CD4-positive, alpha-beta T cell (primary cell): ENCODE measurements around the gene PKDCC. TPM values are rescaled to one million over a fixed set of nuclear protein-coding genes. Genes with fewer than 3 reads are reported as not detected.

ENCODE experiments used
- ATAC-seq: fragments of 200-7000 bp; cut with Tn5 transposase; one replicate; pipeline ENCODE4 v1.10.0; 2022; ENCODE audit warnings: mild to moderate bottlenecking; ENCODE audit not compliant: poor library complexity
- CTCF ChIA-PET: fragments of 350-600 bp; sonication (Branson Sonifier 250); formaldehyde crosslinking; loops from one replicate; lab custom pipeline; 2021; ENCODE audit warnings: antibody characterized with exemption, inconsistent platforms; lab: Charles Lee
- POLR2A ChIA-PET: fragments of 350-600 bp; sonication (Branson Sonifier 250); formaldehyde crosslinking; loops from one replicate; lab custom pipeline; 2021; ENCODE audit warnings: antibody characterized with exemption, inconsistent platforms; lab: Charles Lee
- DNase-seq, 14 experiments: peaks; one replicate each; pipeline ENCODE4 v3.0.0-alpha.2; 2013 to 2020; ENCODE audit warnings: mixed read lengths in 2 of 14
- H3K27ac ChIP-seq, 2 donors: one replicate each; pipeline versions ENCODE4 v1.5.1 to v1.7.0; 2013; ENCODE audit warnings: low read length in 2 of 2, low read depth in 1 of 2, mild to moderate bottlenecking in 1 of 2
- H3K27me3 ChIP-seq, 2 experiments: 1 replicate in 1 of 2; 2 replicates in 1 of 2; pipeline versions ENCODE4 v1.6.1 to v1.7.0; 2013; ENCODE audit warnings: low read length in 2 of 2, control low read depth in 1 of 2, mild to moderate bottlenecking in 1 of 2, moderate library complexity in 1 of 2; ENCODE audit not compliant: insufficient read depth in 2 of 2, control insufficient read depth in 1 of 2
- H3K36me3 ChIP-seq: one replicate; pipeline ENCODE4 v1.6.1; 2013; ENCODE audit warnings: low read length, control low read depth; ENCODE audit not compliant: insufficient read depth
- H3K4me1 ChIP-seq: one replicate; pipeline ENCODE4 v1.6.1; 2013; ENCODE audit warnings: low read length, control low read depth; ENCODE audit not compliant: insufficient read depth
- H3K4me3 ChIP-seq: one replicate; pipeline ENCODE4 v1.5.1; 2013; ENCODE audit warnings: mild to moderate bottlenecking, low read length, moderate library complexity
- H3K9me3 ChIP-seq, 2 experiments: 1 replicate in 1 of 2; 2 replicates in 1 of 2; pipeline versions ENCODE4 v1.6.1 to v1.7.0; 2013; ENCODE audit warnings: low read length in 2 of 2, mild to moderate bottlenecking in 2 of 2, control low read depth in 1 of 2, moderate library complexity in 1 of 2; ENCODE audit not compliant: control insufficient read depth in 1 of 2, insufficient read depth in 1 of 2
- H3K27ac Mint-ChIP-seq: one replicate; pipeline ENCODE4 v1.8.0; 2020; ENCODE audit warnings: mixed read lengths
- H3K27me3 Mint-ChIP-seq: one replicate; pipeline ENCODE4 v1.8.0; 2021; ENCODE audit warnings: mixed read lengths
- H3K36me3 Mint-ChIP-seq: one replicate; pipeline ENCODE4 v1.8.0; 2021; ENCODE audit warnings: low read depth, mixed read lengths
- H3K4me1 Mint-ChIP-seq: one replicate; pipeline ENCODE4 v1.8.0; 2021; ENCODE audit warnings: low read depth, mixed read lengths
- H3K4me3 Mint-ChIP-seq: one replicate; pipeline ENCODE4 v1.8.0; 2020; ENCODE audit warnings: mild to moderate bottlenecking, mixed read lengths
- H3K9me3 Mint-ChIP-seq: one replicate; pipeline ENCODE4 v1.8.0; 2020; ENCODE audit warnings: mixed read lengths
- CTCF ChIP-seq: fragments of 200-600 bp; IDR thresholded peaks from one replicate; pipeline ENCODE4 v1.8.0; 2022; ENCODE audit warnings: antibody characterized with exemption, mild to moderate bottlenecking
- intact Hi-C, 2 experiments: fragments of 100-400 bp; cut with DNase I in 1 of 2; cut with micrococcal nuclease in 1 of 2; formaldehyde crosslinking; loops; one replicate each; pipeline versions ENCODE4 v1.15.1 to v1.9.0; 2023 to 2025; cut with DNase I, micrococcal nuclease
- total RNA-seq, 174 experiments: library from RNA in 2 of 174; stranded (reverse) in 2 of 174; gene quantifications; one replicate each; pipeline ENCODE4 v1.2.3 and lab custom pipeline; 2021 to 2026

Gene PKDCC
- total RNA-seq, 2 experiments from 2014 or later: not detected

GRCh38 chr2:42054714-42055430 lies 7.1 kb downstream of the PKDCC start:
- H3K9me3 Mint-ChIP-seq: no peaks in the 10 kb centered on the region
- intact Hi-C loops: no loop called here
- no peak for TF ChIP-seq CTCF
- H3K27me3 ChIP-seq: peaks cover 10 to 12% of the 10 kb centered on the region in 2 experiments
- ChIA-PET CTCF (no interaction called here), POLR2A (no interaction called here)
- no peak overlapping the region for H3K4me3 ChIP-seq
- no peaks in the 10 kb centered on the region for H3K9me3 ChIP-seq
- no peaks in the 10 kb centered on the region for H3K4me1 Mint-ChIP-seq
- ATAC-seq (no peak), DNase-seq (no peak)
- H3K4me3 Mint-ChIP-seq: no peak overlapping the region
- no peaks in the 10 kb centered on the region for H3K4me1 ChIP-seq
- peaks cover 39% of the 10 kb centered on the region for H3K27me3 Mint-ChIP-seq
- no peaks in the 10 kb centered on the region for H3K36me3 Mint-ChIP-seq
- H3K36me3 ChIP-seq: no peaks in the 10 kb centered on the region
- no peak overlapping the region for H3K27ac ChIP-seq
- H3K27ac Mint-ChIP-seq: no peak overlapping the region

- Mint-ChIP-seq H3K27me3 (peaks cover 29% of the 10 kb centered on the region), H3K4me1 (no peaks in the 10 kb centered on the region), H3K27ac (no peak overlapping the region), H3K4me3 (no peak overlapping the region), H3K9me3 (no peaks in the 10 kb centered on the region), H3K36me3 (no peaks in the 10 kb centered on the region)
- intact Hi-C loops: no loop called here
- POLR2A ChIA-PET: no interaction called here
- no peaks in the 10 kb centered on the region for H3K9me3 ChIP-seq
- H3K36me3 ChIP-seq: no peaks in the 10 kb centered on the region
- CTCF ChIA-PET: no interaction called here
- H3K4me1 ChIP-seq: no peaks in the 10 kb centered on the region
- H3K4me3 ChIP-seq: no peak overlapping the region
- DNase-seq (no peak), ATAC-seq (no peak)
- no peak overlapping the region for H3K27ac ChIP-seq
- peaks cover 5 to 6% of the 10 kb centered on the region in 2 experiments for H3K27me3 ChIP-seq
- no peak for TF ChIP-seq CTCF
Observed at GRCh38 chr2:42055573-42056514, 8.0 kb downstream of the PKDCC start.

GRCh38 chr2:42057159-42057901 lies 9.5 kb downstream of the PKDCC start:
- no peaks in the 10 kb centered on the region for H3K4me1 Mint-ChIP-seq
- no peaks in the 10 kb centered on the region for H3K36me3 Mint-ChIP-seq
- Histone ChIP-seq H3K27ac (no peak overlapping the region), H3K27me3 (peaks cover 0 to 3% of the 10 kb centered on the region in 2 experiments), H3K4me3 (no peak overlapping the region), H3K9me3 (no peaks in the 10 kb centered on the region), H3K4me1 (no peaks in the 10 kb centered on the region), H3K36me3 (no peaks in the 10 kb centered on the region)
- ATAC-seq (no peak), DNase-seq (no peak)
- TF ChIP-seq CTCF: no peak
- no peaks in the 10 kb centered on the region for H3K9me3 Mint-ChIP-seq
- ChIA-PET POLR2A (no interaction called here), CTCF (no interaction called here)
- peaks cover 19% of the 10 kb centered on the region for H3K27me3 Mint-ChIP-seq
- intact Hi-C loops: no loop called here
- no peak overlapping the region for H3K27ac Mint-ChIP-seq
- no peak overlapping the region for H3K4me3 Mint-ChIP-seq
